Measurements from ENCODE around the gene TCIRG1. TPM values are rescaled to one million over a fixed set of nuclear protein-coding genes. Genes with fewer than 3 reads are reported as not detected.

TCIRG1 gene
- total and polyA plus RNA-seq, 2 of the 13 experiments (the other 11 are each of a cell fraction or from before 2014, with no cell fraction given): 48.0 to 69.6 TPM

DNA sequence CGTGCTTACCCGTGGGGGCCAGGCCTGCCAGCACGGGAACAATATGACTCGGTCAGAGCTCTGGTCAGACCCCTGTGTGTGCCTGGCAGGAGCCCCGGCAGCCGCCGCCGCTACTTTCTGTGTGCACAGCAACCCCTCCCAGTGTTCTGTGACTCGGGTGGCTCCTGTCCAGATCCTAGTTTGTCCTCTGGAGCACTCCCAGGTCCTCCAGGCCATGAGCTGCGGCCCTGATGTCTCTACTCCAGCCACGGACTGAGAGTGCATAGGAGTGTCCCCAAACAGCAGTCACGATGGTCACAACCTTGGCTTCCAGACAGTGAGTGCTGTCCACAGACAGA, 5.1 kb upstream of the TCIRG1 start:
- in situ Hi-C loops (cut with HindIII; ENCODE audit: extremely low pct_ligation_motif_present, low pct_unique_long_range_greater_than_20kb): no loop called here
- Histone ChIP-seq H3K9ac (ENCODE audit: insufficient read depth, low read depth, low read length) (no peak overlapping the region), H2AFZ (ENCODE audit: low read length) (no peak overlapping the region), H4K20me1 (ENCODE audit: insufficient read depth, low read length) (no peaks in the 10 kb centered on the region), H3K9me3 (ENCODE audit: low read length) (no peaks in the 10 kb centered on the region), H3K4me1 (ENCODE audit: insufficient read depth, low read length) (peaks cover 47% of the 10 kb centered on the region), H3K4me2 (ENCODE audit: low read depth, low read length) (no peak overlapping the region), H3K36me3 (replicated peaks in 1 of 2; ENCODE audit: control insufficient read depth in 1 of 2, insufficient read depth in 2 of 2, low read length in 2 of 2) (peaks cover 8 to 13% of the 10 kb centered on the region in 2 experiments; a peak in 3 of 5 replicates), H3K27me3 (ENCODE audit: control insufficient read depth in 1 of 2, insufficient read depth in 2 of 2, low read length in 2 of 2) (no peaks in the 10 kb centered on the region; a peak in 1 of 5 replicates), H3K79me2 (ENCODE audit: insufficient read depth, low read length) (peaks cover 26% of the 10 kb centered on the region), H3K4me3 (replicated peaks in 1 of 3; ENCODE audit: insufficient read depth in 1 of 3, low read depth in 2 of 3, low read length in 3 of 3) (no peak overlapping the region), H3K27ac (ENCODE audit: extremely low read length, insufficient read depth, low read length) (no peak overlapping the region)
- no peak for ATAC-seq
- ChIA-PET CTCF (ENCODE audit: low intra/inter-chr PET ratio, low total read pairs) (no interaction called here), POLR2A (no interaction called here)
- TF ChIP-seq ZFX (CRISPR knock-in tag; IDR thresholded peaks at IDR 0.05; ENCODE audit: low read depth) (no peak), AGO2 (optimal IDR thresholded peaks at IDR 0.05; ENCODE audit: low read depth, low read length) (peak; percentile 24), RBFOX2 (IDR thresholded peaks at IDR 0.05; ENCODE audit: low read depth, low read length) (0 out of 2 replicates have a peak, but pooled peaks have one; percentile 7)
- no peak for FAIRE-seq
- intact Hi-C loops (cut with micrococcal nuclease; ENCODE audit: unreplicated experiment): no loop called here
- no TSS peak for BruUV-seq (replicated peaks)
- WGBS (ENCODE audit: low lambda C conversion rate): 100% methylated on average over 9 of the region's 12 CpGs
- DNase-seq (ENCODE audit: low spot score): no peak

DNA sequence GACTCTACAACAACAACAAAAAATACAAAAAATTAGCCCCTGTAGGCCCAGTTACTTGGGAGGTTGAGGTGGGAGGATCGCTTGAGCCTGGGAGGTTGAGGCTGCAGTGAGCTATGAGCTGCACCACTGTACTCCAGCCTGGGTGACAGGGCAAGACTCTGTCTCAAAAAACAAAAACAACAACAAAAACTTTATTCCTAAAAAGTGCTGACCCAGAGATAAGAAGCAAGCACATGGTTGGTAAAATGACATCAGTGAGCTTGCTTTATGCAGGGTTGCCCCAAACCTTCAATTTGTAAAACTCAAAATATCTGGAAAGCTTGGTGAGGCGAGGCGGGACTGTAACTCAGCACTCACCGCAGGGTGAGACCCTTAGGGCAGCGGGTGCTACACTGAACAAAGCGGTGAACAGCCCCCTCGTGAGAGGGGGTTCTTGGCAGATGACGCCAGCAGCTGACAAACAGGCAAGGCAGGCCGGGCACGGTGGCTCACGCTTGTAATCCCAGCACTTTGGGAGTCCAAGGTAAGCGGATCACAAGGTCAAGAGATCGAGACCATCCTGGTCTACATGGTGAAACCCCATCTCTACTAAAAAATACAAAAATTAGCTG, 3.5 kb upstream of the TCIRG1 start:
- BruUV-seq (replicated peaks): TSS peak; percentile 5
- no peaks in the 10 kb centered on the region for H4K20me1 ChIP-seq (ENCODE audit: insufficient read depth, low read length)
- WGBS (ENCODE audit: low lambda C conversion rate): 95% methylated on average over 12 of the region's 13 CpGs
- H3K9me3 ChIP-seq (ENCODE audit: low read length): no peaks in the 10 kb centered on the region
- DNase-seq (ENCODE audit: low spot score) (no peak), ATAC-seq (no peak), FAIRE-seq (no peak)
- CTCF ChIA-PET (ENCODE audit: low intra/inter-chr PET ratio, low total read pairs): no interaction called here
- H3K9ac ChIP-seq (ENCODE audit: insufficient read depth, low read depth, low read length): no peak overlapping the region
- POLR2A ChIA-PET: interaction anchor here (0.7 kb wide), 1 partner anchor 181 kb away, joined by 3 read pairs; no protein-coding TSS in a partner anchor
- no peak overlapping the region for H3K4me2 ChIP-seq (ENCODE audit: low read depth, low read length)
- H3K79me2 ChIP-seq (ENCODE audit: insufficient read depth, low read length): peaks cover 29% of the 10 kb centered on the region
- no peak overlapping the region for H3K4me3 ChIP-seq (replicated peaks in 1 of 3; ENCODE audit: insufficient read depth in 1 of 3, low read depth in 2 of 3, low read length in 3 of 3)
- no peaks in the 10 kb centered on the region; a peak in 1 of 5 replicates for H3K27me3 ChIP-seq (ENCODE audit: control insufficient read depth in 1 of 2, insufficient read depth in 2 of 2, low read length in 2 of 2)
- H3K27ac ChIP-seq (ENCODE audit: extremely low read length, insufficient read depth, low read length): no peak overlapping the region
- in situ Hi-C loops (cut with HindIII; ENCODE audit: extremely low pct_ligation_motif_present, low pct_unique_long_range_greater_than_20kb): no loop called here
- peaks cover 36% of the 10 kb centered on the region for H3K4me1 ChIP-seq (ENCODE audit: insufficient read depth, low read length)
- H2AFZ ChIP-seq (ENCODE audit: low read length): no peak overlapping the region
- TF ChIP-seq NFKB2 (CRISPR knock-in tag; IDR thresholded peaks at IDR 0.05; ENCODE audit: borderline replicate concordance) (no peak), RBM22 (optimal IDR thresholded peaks at IDR 0.05; ENCODE audit: low read length) (no peak), MAFK (conservative IDR thresholded peaks at IDR 0.05 in 1 of 2, IDR thresholded peaks at IDR 0.05 in 1 of 2; ENCODE audit: low read length in 2 of 2) (peak; percentile 39 to 47; a peak in 3 of 4 replicates), MAFF (IDR thresholded peaks at IDR 0.05; ENCODE audit: low read depth, low read length) (0 out of 2 replicates have a peak, but pooled peaks have one; percentile 30)
- TF ChIP-seq, protein P1, sequence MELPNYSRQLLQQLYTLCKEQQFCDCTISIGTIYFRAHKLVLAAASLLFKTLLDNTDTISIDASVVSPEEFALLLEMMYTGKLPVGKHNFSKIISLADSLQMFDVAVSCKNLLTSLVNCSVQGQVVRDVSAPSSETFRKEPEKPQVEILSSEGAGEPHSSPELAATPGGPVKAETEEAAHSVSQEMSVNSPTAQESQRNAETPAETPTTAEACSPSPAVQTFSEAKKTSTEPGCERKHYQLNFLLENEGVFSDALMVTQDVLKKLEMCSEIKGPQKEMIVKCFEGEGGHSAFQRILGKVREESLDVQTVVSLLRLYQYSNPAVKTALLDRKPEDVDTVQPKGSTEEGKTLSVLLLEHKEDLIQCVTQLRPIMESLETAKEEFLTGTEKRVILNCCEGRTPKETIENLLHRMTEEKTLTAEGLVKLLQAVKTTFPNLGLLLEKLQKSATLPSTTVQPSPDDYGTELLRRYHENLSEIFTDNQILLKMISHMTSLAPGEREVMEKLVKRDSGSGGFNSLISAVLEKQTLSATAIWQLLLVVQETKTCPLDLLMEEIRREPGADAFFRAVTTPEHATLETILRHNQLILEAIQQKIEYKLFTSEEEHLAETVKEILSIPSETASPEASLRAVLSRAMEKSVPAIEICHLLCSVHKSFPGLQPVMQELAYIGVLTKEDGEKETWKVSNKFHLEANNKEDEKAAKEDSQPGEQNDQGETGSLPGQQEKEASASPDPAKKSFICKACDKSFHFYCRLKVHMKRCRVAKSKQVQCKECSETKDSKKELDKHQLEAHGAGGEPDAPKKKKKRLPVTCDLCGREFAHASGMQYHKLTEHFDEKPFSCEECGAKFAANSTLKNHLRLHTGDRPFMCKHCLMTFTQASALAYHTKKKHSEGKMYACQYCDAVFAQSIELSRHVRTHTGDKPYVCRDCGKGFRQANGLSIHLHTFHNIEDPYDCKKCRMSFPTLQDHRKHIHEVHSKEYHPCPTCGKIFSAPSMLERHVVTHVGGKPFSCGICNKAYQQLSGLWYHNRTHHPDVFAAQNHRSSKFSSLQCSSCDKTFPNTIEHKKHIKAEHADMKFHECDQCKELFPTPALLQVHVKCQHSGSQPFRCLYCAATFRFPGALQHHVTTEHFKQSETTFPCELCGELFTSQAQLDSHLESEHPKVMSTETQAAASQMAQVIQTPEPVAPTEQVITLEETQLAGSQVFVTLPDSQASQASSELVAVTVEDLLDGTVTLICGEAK (IDR thresholded peaks at IDR 0.05): no peak
- TF ChIP-seq, protein P1 (CRISPR knock-in tag; IDR thresholded peaks at IDR 0.05): peak; percentile 46; the same call in 1 of the 2 replicates
- intact Hi-C loops (cut with micrococcal nuclease; ENCODE audit: unreplicated experiment): no loop called here
- H3K36me3 ChIP-seq (replicated peaks in 1 of 2; ENCODE audit: control insufficient read depth in 1 of 2, insufficient read depth in 2 of 2, low read length in 2 of 2): peaks cover 8 to 13% of the 10 kb centered on the region in 2 experiments; a peak in 3 of 5 replicates

Data from HepG2 (cell line).